H1 (cell line): ENCODE results near the gene AP5Z1. TPM values are rescaled to one million over a fixed set of nuclear protein-coding genes. Genes with fewer than 3 reads are reported as not detected.

ENCODE experiments used
- CBX5 ChIP-seq: fragments of 300-800, 300-1000 bp; sonication (generic); IDR thresholded peaks from 2 replicates; pipeline ENCODE4 v1.7.1; 2016; ENCODE audit warnings: antibody characterized with exemption, low read length, low read depth
- CTBP2 ChIP-seq: IDR thresholded peaks from 2 replicates; pipeline ENCODE4 v1.7.0; 2011; ENCODE audit warnings: borderline replicate concordance, mild to moderate bottlenecking, moderate library complexity, mixed read lengths, low read length; ENCODE audit not compliant: insufficient read depth, insufficient read length
- HDAC6 ChIP-seq: IDR thresholded peaks from one replicate; pipeline ENCODE4 v1.7.1; 2012; ENCODE audit warnings: low read depth, mild to moderate bottlenecking, inconsistent platforms, low read length, moderate library complexity
- polyA plus RNA-seq, 7 experiments: library from polyadenylated mRNA; depleted of rRNA in 3 of 7; stranded (reverse) in 5 of 7; unstranded in 2 of 7; fragments of >200 nt in 5 of 7; fragments of 200-250 nt in 2 of 7; gene quantifications; 1 replicate in 5 of 7; 2 replicates in 1 of 7; 4 replicates in 1 of 7; pipeline versions ENCODE4 v1.2.1 to v1.2.3, GENCODE V29; 2011 to 2013; ENCODE audit warnings: missing spikeins in 2 of 7, mixed read lengths in 2 of 7
- total RNA-seq: library from RNA; stranded (reverse); fragmentation: NEBNext Ultra II Directional; extraction: Animal tissue kit (Norgen Biotek cat#: 25700); gene quantifications from 2 replicates; pipeline ENCODE4 v1.2.1, GENCODE V29; 2021
- TF ChIP-seq, protein P1 (sequence below): fragments of 300-600 bp; sonication (generic); IDR thresholded peaks from 2 replicates; pipeline ENCODE4 v1.7.1; 2012; ENCODE audit warnings: low read length, moderate library complexity, mild to moderate bottlenecking, inconsistent platforms; ENCODE audit not compliant: insufficient replicate concordance
- TF ChIP-seq, protein P2 (sequence below): IDR thresholded peaks from 2 replicates; pipeline ENCODE4 v1.6.1; 2012; ENCODE audit warnings: low read length, inconsistent platforms

The AP5Z1 gene
- total and polyA plus RNA-seq, 2 of the 8 experiments (the other 6 are each of a cell fraction or from before 2014, with no cell fraction given): 24.0 to 24.7 TPM

DNA sequence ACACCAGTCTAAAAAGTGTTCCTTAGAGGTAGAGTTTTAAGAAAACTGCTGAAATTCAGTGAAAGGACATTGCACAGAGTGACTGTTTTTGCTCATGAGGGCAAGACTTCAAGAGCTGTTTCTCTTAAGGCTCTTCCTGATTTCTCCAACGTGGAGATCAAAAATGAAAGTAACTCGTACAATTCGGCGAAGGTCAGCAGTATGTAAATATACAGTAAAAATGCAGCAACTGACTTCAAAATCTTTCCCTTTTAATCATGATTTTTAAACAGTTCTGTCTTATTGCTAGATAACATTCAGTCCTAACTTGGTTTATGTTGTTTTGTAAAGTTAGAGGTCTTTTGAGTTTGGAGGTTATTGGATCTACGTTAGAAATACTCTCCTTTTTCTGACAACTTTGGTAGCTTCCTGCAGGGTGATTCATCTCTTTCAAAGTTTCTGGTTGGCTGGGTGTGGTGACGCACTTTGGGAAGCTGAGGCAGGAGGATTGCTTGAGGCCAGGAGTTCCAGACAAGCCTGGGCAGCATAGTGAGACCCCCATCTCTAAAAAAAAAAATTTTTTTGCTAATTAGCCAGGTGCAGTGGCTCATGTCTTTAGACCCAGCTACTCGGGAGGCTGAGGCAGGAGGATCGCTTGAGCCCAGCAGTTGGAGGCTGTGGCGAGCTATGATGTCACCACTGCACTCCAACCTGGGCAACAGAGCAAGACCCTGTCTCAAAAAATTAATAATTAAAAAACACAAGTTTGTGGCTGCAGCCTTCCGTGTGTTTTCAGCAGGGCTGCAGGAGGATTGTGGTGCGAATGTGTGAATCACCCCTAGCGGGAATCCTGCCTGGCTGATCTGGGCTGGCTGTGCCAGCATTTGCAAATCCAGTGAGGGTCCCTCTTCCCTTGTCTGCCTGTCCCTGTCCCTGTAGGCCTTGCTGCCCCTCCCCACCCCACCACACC, 29.2 kb upstream of the AP5Z1 start (continued):
- TF ChIP-seq, protein P1, sequence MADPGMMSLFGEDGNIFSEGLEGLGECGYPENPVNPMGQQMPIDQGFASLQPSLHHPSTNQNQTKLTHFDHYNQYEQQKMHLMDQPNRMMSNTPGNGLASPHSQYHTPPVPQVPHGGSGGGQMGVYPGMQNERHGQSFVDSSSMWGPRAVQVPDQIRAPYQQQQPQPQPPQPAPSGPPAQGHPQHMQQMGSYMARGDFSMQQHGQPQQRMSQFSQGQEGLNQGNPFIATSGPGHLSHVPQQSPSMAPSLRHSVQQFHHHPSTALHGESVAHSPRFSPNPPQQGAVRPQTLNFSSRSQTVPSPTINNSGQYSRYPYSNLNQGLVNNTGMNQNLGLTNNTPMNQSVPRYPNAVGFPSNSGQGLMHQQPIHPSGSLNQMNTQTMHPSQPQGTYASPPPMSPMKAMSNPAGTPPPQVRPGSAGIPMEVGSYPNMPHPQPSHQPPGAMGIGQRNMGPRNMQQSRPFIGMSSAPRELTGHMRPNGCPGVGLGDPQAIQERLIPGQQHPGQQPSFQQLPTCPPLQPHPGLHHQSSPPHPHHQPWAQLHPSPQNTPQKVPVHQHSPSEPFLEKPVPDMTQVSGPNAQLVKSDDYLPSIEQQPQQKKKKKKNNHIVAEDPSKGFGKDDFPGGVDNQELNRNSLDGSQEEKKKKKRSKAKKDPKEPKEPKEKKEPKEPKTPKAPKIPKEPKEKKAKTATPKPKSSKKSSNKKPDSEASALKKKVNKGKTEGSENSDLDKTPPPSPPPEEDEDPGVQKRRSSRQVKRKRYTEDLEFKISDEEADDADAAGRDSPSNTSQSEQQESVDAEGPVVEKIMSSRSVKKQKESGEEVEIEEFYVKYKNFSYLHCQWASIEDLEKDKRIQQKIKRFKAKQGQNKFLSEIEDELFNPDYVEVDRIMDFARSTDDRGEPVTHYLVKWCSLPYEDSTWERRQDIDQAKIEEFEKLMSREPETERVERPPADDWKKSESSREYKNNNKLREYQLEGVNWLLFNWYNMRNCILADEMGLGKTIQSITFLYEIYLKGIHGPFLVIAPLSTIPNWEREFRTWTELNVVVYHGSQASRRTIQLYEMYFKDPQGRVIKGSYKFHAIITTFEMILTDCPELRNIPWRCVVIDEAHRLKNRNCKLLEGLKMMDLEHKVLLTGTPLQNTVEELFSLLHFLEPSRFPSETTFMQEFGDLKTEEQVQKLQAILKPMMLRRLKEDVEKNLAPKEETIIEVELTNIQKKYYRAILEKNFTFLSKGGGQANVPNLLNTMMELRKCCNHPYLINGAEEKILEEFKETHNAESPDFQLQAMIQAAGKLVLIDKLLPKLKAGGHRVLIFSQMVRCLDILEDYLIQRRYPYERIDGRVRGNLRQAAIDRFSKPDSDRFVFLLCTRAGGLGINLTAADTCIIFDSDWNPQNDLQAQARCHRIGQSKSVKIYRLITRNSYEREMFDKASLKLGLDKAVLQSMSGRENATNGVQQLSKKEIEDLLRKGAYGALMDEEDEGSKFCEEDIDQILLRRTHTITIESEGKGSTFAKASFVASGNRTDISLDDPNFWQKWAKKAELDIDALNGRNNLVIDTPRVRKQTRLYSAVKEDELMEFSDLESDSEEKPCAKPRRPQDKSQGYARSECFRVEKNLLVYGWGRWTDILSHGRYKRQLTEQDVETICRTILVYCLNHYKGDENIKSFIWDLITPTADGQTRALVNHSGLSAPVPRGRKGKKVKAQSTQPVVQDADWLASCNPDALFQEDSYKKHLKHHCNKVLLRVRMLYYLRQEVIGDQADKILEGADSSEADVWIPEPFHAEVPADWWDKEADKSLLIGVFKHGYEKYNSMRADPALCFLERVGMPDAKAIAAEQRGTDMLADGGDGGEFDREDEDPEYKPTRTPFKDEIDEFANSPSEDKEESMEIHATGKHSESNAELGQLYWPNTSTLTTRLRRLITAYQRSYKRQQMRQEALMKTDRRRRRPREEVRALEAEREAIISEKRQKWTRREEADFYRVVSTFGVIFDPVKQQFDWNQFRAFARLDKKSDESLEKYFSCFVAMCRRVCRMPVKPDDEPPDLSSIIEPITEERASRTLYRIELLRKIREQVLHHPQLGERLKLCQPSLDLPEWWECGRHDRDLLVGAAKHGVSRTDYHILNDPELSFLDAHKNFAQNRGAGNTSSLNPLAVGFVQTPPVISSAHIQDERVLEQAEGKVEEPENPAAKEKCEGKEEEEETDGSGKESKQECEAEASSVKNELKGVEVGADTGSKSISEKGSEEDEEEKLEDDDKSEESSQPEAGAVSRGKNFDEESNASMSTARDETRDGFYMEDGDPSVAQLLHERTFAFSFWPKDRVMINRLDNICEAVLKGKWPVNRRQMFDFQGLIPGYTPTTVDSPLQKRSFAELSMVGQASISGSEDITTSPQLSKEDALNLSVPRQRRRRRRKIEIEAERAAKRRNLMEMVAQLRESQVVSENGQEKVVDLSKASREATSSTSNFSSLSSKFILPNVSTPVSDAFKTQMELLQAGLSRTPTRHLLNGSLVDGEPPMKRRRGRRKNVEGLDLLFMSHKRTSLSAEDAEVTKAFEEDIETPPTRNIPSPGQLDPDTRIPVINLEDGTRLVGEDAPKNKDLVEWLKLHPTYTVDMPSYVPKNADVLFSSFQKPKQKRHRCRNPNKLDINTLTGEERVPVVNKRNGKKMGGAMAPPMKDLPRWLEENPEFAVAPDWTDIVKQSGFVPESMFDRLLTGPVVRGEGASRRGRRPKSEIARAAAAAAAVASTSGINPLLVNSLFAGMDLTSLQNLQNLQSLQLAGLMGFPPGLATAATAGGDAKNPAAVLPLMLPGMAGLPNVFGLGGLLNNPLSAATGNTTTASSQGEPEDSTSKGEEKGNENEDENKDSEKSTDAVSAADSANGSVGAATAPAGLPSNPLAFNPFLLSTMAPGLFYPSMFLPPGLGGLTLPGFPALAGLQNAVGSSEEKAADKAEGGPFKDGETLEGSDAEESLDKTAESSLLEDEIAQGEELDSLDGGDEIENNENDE: no peak
- no peak for TF ChIP-seq HDAC6
- TF ChIP-seq, protein P2, sequence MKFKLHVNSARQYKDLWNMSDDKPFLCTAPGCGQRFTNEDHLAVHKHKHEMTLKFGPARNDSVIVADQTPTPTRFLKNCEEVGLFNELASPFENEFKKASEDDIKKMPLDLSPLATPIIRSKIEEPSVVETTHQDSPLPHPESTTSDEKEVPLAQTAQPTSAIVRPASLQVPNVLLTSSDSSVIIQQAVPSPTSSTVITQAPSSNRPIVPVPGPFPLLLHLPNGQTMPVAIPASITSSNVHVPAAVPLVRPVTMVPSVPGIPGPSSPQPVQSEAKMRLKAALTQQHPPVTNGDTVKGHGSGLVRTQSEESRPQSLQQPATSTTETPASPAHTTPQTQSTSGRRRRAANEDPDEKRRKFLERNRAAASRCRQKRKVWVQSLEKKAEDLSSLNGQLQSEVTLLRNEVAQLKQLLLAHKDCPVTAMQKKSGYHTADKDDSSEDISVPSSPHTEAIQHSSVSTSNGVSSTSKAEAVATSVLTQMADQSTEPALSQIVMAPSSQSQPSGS: no peak
- TF ChIP-seq CBX5: no peak
- no peak for TF ChIP-seq CTBP2
